A673 (cell line): ENCODE results near the gene NOX3.

Source experiments
- CTCF ChIP-seq: fragments of 300-800, 200-600 bp; sonication (generic); conservative IDR thresholded peaks from 2 replicates; pipeline ENCODE4 v1.5.1; 2017; ENCODE audit warnings: low read depth, mild to moderate bottlenecking, antibody characterized with exemption, low read length, moderate library complexity, mixed read lengths
- EZH2 ChIP-seq: fragments of 200-600 bp; sonication (generic); IDR thresholded peaks from 2 replicates; pipeline ENCODE4 v1.6.1; 2017; ENCODE audit warnings: borderline replicate concordance, low read depth, mild to moderate bottlenecking, mixed read lengths, antibody characterized with exemption, low read length; ENCODE audit not compliant: poor library complexity, severe bottlenecking

GRCh38 chr6:155399062-155399744, 56.4 kb downstream of the NOX3 start:
- TF ChIP-seq CTCF (no peak), EZH2 (no peak)
